NT2/D1 (cell line): Measurements from ENCODE around the gene DOCK9.

Source experiments
- DNase-seq: peaks from one replicate; pipeline ENCODE4 v3.0.0-alpha.2; 2011; ENCODE audit warnings: low read depth, low spot score
- H3K27me3 ChIP-seq: 2 replicates; pipeline ENCODE4 v1.6.0; 2011; ENCODE audit warnings: mild to moderate bottlenecking; ENCODE audit not compliant: insufficient read length, insufficient read depth
- H3K36me3 ChIP-seq: 2 replicates; pipeline ENCODE4 v1.6.1; 2011; ENCODE audit warnings: mild to moderate bottlenecking, low read length, mixed read lengths; ENCODE audit not compliant: insufficient read depth, insufficient read length
- H3K4me1 ChIP-seq: 2 replicates; pipeline ENCODE4 v1.5.1; 2011; ENCODE audit not compliant: insufficient read depth, insufficient read length
- H3K4me3 ChIP-seq: 2 replicates; pipeline ENCODE4 v1.5.1; 2011; ENCODE audit warnings: low read depth; ENCODE audit not compliant: insufficient read length
- H3K9ac ChIP-seq: 2 replicates; pipeline ENCODE4 v1.6.0; 2011; ENCODE audit warnings: low read depth; ENCODE audit not compliant: insufficient read length
- H3K9me3 ChIP-seq: 2 replicates; pipeline ENCODE4 v1.5.1; 2011; ENCODE audit warnings: mild to moderate bottlenecking, low read length; ENCODE audit not compliant: insufficient read depth
- SUZ12 ChIP-seq: IDR thresholded peaks from 2 replicates; pipeline ENCODE4 v1.6.1; 2011; ENCODE audit not compliant: insufficient read length, insufficient read depth; ENCODE audit errors: extremely low read depth
- YY1 ChIP-seq: IDR thresholded peaks from 2 replicates; pipeline ENCODE4 v1.6.1; 2011; ENCODE audit not compliant: insufficient read length, insufficient read depth
- ZNF274 ChIP-seq: IDR thresholded peaks from 2 replicates; pipeline ENCODE4 v1.6.1; 2011; ENCODE audit warnings: mild to moderate bottlenecking, low read depth, low read length

The DOCK9 gene

GRCh38 chr13:98823442-98823841, 154.4 kb downstream of the DOCK9 start:
- DNase-seq = no peak
- Histone ChIP-seq H3K4me1 (no peaks in the 10 kb centered on the region), H3K9ac (no peak overlapping the region), H3K4me3 (no peak overlapping the region), H3K9me3 (no peaks in the 10 kb centered on the region), H3K27me3 (no peaks in the 10 kb centered on the region), H3K36me3 (no peaks in the 10 kb centered on the region)
- TF ChIP-seq YY1 (no peak), ZNF274 (no peak), SUZ12 (no peak)

DNA sequence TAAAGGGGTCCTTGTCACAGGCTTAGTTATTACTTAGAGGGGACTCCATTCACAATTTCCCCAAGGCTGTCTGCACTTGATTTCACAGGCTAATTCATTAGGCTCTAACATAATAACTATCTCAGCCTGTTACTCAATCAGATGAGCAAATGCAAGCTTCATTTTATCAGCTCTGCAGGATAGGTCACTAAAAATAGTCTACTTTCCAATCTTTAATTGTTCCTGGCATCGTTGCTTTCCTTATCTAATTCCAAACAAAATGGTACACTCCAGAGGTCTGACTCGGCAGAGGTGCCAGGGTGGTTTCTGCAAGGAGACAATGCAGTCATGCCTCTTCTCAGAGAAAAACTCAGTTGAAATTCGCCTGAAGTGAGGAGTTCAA, 155.6 kb downstream of the DOCK9 start:
- Histone ChIP-seq H3K27me3 (no peaks in the 10 kb centered on the region), H3K9me3 (no peaks in the 10 kb centered on the region), H3K36me3 (no peaks in the 10 kb centered on the region), H3K4me3 (no peak overlapping the region), H3K9ac (no peak overlapping the region), H3K4me1 (no peaks in the 10 kb centered on the region)
- no peak for DNase-seq
- TF ChIP-seq SUZ12 = no peak
- TF ChIP-seq YY1 = no peak
- no peak for TF ChIP-seq ZNF274

GRCh38 chr13:98821372-98822224, 156.3 kb downstream of the DOCK9 start:
- DNase-seq = no peak
- Histone ChIP-seq H3K4me3 (no peak overlapping the region), H3K27me3 (no peaks in the 10 kb centered on the region), H3K36me3 (no peaks in the 10 kb centered on the region), H3K4me1 (no peaks in the 10 kb centered on the region), H3K9ac (no peak overlapping the region), H3K9me3 (no peaks in the 10 kb centered on the region)
- TF ChIP-seq ZNF274 = no peak
- TF ChIP-seq SUZ12 = no peak
- TF ChIP-seq YY1 = no peak

DNA sequence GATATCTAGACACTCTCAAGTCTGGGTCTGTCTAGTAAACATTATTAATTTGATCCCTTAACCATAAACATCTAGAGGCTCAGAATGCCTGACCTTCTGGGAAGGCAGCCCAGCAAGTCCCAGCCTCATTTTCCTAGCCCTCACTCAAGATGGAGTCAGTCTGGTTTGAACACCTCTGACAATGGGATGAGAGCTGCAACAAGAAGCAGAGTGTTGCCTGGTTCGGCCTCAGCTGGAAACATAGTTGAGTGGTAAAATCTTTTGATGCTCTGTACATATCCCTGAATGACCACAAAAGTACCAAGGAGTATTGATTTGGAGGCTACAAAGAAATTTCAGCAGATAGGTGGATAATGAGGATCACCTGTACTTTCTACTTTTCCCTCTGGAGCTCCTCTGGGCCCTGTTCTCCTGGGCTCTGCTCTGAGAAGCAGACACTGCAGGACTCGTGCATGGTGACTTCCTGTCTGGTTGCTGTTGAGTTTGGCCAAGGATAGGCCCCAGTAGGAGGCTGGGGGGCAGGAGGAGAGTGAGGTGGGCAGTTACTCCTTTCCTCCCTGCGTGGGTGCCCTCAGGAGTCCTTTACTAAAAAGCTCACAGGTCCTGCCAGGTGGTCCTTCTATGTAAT, 157.0 kb downstream of the DOCK9 start:
- DNase-seq = no peak
- H3K9me3 ChIP-seq = no peaks in the 10 kb centered on the region
- H3K4me1 ChIP-seq = no peaks in the 10 kb centered on the region
- no peaks in the 10 kb centered on the region for H3K36me3 ChIP-seq
- no peak overlapping the region for H3K4me3 ChIP-seq
- no peak for TF ChIP-seq ZNF274
- TF ChIP-seq YY1 = no peak
- TF ChIP-seq SUZ12 = no peak
- no peaks in the 10 kb centered on the region for H3K27me3 ChIP-seq
- H3K9ac ChIP-seq = no peak overlapping the region

- TF ChIP-seq SUZ12 (no peak), YY1 (no peak), ZNF274 (no peak)
- H3K36me3 ChIP-seq = no peaks in the 10 kb centered on the region
Measured at GRCh38 chr13:98820300-98820699, 157.6 kb downstream of the DOCK9 start.

DNA sequence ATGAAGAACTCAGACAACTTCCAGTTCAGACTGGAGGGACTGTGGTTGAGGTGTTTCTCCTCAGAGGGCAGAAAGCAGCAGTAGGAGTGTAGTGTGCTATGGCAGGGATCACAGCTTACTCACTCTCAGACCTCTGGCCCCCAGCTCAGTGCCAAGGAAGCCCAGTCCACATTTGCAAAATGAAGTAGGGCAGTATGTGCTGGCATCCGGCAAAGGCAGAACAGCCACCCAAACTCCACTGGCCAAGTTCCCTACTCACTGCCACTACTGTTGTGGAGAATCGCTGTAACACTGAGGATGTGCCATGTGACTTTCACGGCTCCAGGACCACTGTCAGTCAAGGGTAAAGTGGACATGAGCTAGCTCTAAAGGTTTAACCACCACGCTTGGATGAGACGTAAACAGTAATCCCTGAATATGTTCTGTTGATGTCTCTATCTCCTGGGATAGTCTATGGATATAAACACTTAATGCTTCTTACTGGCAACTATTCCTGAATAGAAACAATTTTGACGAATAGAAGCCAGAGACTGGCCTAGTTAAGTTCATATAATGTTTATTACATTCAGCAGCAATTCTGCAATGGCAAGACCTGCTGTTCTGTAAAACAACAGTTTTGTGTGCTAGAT, 158.4 kb downstream of the DOCK9 start:
- H3K9me3 ChIP-seq = no peaks in the 10 kb centered on the region
- H3K4me1 ChIP-seq = no peaks in the 10 kb centered on the region
- H3K36me3 ChIP-seq = no peaks in the 10 kb centered on the region
- no peaks in the 10 kb centered on the region for H3K27me3 ChIP-seq
- H3K9ac ChIP-seq = no peak overlapping the region
- no peak for TF ChIP-seq SUZ12
- TF ChIP-seq ZNF274 = no peak
- TF ChIP-seq YY1 = no peak
- no peak overlapping the region for H3K4me3 ChIP-seq
- no peak for DNase-seq

More at GRCh38 chr13:98820300-98820699, 157.6 kb downstream of the DOCK9 start:
- H3K9ac ChIP-seq = no peak overlapping the region
- H3K9me3 ChIP-seq = no peaks in the 10 kb centered on the region
- no peaks in the 10 kb centered on the region for H3K27me3 ChIP-seq
- H3K4me1 ChIP-seq = no peaks in the 10 kb centered on the region
- H3K4me3 ChIP-seq = no peak overlapping the region
- DNase-seq = no peak

GRCh38 chr13:98816406-98816805, 161.5 kb downstream of the DOCK9 start:
- Histone ChIP-seq H3K4me3 (no peak overlapping the region), H3K9ac (no peak overlapping the region), H3K9me3 (no peaks in the 10 kb centered on the region), H3K36me3 (no peaks in the 10 kb centered on the region), H3K4me1 (no peaks in the 10 kb centered on the region), H3K27me3 (no peaks in the 10 kb centered on the region)
- no peak for DNase-seq
- no peak for TF ChIP-seq SUZ12
- TF ChIP-seq ZNF274 = no peak
- TF ChIP-seq YY1 = no peak
